HG03095 (cell line): Measurements from ENCODE around the gene UBE2D1.
"Not testable (repeated sequence)": the region's sequence is repeated elsewhere in the genome, so short reads cannot be mapped to it uniquely, and the experiment has no call there.

Experiments used
- ATAC-seq: cut with Tn5 transposase; IDR thresholded peaks from one replicate; pipeline ENCODE4 v1.9.1; 2021; ENCODE audit warnings: moderate library complexity; ENCODE audit not compliant: unreplicated experiment

Gene UBE2D1

DNA sequence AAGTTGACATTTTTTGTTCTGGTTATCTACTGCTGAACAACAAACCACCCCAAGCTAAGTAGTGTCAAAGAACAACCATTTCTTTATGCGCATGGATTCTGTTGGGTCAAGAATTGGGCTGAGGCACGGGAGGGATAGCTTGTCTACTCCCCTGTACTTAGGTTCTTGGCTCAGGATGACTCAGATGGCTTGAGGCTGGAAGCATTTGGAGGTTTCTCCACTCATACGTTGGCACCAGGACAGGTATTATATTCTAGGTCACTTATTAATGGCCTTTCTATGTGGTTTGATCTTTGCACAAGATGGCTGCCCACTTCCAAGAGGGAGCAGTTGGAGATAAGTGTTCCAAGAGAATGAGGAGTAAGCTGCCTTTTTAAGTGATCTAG, 38.6 kb downstream of the UBE2D1 start:
- no peak for ATAC-seq

DNA sequence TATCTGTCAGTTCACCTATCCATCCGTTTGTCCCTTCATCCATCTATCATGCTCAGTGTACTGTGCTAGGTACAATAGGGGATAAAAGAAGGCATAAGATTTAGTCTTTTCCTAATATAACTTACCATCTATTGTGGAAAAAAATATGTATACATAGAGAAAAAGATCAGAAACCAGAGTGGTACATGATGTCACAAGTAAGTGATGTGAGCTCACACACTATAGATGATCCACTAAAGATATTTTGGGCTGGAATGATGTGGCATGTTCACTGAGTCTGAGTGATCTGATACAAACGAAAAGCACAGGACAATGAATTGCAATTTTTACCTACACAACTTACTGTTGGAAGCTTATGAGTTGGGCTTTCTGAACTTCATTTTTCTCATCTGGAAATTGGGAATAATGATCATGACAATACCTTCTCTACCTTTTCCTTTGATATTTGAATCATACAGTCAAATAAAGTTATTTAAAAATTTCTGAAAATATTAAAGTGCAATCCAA, 47.7 kb downstream of the UBE2D1 start:
- ATAC-seq, result no peak

DNA sequence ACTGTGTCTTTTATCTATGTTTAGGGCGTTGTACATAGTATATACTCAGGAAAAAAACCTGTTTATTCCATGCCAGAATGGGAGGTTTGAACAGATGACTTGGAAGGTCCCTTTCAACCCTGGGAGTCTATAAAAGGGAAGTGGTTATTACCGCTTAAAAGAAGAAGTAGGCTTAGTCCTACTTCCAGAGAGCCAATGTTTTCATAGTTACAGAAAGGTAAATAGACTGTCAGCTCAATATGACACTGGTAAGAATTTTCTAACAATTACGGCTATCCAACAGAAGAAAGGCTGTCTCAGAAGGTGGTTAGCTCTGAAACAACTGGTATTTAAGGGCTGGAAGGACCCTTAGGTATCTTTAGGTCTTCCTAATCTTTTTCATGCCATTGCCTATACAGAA, 49.3 kb downstream of the UBE2D1 start:
- peak; percentile 42 for ATAC-seq

DNA sequence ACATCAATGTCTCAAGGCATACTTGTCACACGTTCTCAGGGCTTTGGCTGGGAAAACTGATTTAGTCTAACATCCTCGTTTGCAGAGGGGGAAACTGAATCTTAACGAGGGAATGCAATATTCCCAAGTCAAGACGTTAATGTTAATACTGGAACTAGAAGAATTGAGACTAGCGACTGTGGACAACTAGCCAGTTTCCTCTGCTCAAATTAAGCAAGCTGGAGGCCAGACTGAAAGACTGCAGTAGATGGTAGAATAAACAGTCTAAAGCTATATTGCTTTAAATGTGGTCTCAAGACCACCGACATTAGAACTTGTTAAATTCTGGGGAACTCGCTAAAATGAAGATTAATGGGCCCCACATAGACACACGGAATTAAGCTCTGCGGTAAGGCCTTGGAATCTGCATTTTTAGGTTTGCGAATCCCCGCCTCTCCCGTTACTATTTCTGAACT, 49.8 kb downstream of the UBE2D1 start:
- ATAC-seq, result peak; percentile 0

- ATAC-seq, result peak; percentile 92
Measured at GRCh38 chr10:58384999-58385783, 50.4 kb downstream of the UBE2D1 start, which contains the start of gene TFAM. Gene TFAM, plus strand, starts transcription at chr10:58385410. Its CDS starts 138 bp downstream, at chr10:58385548.

- ATAC-seq, result peak; percentile 6
Measured at GRCh38 chr10:58385784-58386112, 50.9 kb downstream of the UBE2D1 start.

GRCh38 chr10:58389024-58389423, 54.2 kb downstream of the UBE2D1 start:
- ATAC-seq, result no peak

DNA sequence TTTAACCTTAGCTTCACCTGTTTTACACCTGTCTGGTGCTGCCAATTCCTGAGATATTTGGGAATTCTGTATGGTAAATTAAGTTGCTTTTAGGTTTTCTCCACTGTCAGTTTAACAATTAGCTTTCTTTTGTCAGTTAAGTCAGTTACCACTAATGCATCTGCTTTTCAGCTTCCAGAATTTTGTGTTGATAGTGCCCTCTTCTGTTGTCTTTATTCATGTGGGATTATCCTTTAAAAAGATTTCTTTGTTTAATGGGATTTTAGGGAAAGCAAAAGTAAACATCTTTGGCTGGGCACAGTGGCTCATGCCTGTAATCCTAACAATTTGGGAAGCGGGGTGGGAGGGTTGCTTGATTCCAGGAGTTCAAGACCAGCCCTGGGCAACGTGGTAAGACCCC, 58.5 kb downstream of the UBE2D1 start:
- no peak for ATAC-seq

DNA sequence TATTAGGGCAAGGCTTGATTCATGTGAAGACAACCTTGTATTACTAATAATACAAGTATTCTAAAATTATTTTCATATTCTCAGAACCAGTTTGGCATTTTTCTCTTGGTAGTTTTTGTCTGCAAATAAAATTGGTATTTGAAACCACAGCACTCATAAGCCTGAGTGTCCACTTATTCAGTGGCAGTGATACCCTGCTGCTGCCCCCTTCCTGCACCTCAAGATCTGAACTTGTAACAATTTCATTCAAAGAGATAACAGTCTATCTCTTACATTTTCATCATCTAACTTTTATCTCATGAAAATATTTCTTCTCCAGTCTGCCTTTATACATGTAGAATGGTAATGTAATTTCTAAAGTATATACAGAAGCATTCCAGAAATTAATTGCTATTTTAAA, 59.7 kb downstream of the UBE2D1 start:
- ATAC-seq, result no peak

DNA sequence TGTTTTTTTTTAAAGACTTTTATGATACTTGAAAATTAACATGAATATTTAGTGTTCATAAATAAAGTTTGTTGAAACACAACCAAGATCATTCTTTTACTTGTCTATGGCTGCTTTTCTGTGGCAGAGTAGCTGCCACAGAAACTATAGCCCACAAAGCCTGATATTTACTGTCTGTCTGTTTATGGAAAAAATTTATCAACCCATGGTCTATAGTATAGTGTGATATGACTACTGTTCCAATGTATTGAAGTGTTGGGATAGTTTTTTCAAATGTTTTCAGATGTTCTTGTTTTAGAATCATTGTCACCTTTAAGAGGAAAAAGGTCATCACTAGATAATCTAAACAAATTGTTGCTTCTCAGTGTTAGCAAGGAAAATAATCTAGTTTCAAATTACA, 61.3 kb downstream of the UBE2D1 start:
- no peak for ATAC-seq

DNA sequence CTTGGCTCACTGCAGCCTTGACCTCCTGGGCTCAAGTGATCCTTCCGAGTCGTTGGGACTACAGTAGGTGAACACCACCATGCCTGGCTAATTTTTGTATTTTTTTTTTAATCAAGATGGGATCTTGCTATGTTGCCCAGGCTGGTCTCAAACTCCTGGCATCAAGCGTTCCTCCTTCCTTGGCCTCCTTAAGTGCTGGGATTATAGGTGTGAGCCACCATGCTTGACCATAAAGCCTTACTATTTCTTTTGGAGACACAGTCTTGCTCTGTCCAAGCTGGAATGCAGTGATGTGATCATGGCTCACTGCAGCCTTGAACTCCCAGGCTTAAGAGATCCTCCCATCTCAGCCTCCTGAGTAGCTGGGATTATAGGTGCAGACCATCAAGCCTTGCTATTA, 63.0 kb downstream of the UBE2D1 start:
- no peak for ATAC-seq

DNA sequence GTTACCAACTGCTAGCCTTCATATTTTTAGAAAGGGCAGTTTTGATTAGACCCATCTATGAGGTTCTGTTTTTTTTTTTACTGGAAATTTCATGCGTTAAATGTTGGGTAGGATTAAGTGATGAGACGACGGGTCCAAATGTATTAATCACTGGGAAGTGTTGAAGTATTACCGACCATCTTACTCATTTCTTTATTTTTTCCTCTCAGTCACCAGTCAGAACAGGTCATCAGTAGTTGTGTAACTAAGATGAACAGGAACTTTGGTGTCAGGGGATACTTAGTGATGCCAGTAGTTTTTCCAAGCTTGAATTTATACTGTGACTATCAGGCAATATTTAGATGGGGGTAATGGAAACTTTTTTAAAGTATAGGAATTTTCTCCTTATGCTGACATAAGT, 64.6 kb downstream of the UBE2D1 start:
- no peak for ATAC-seq

- ATAC-seq, result no peak
Measured at GRCh38 chr10:58400609-58401008, 65.8 kb downstream of the UBE2D1 start.

DNA sequence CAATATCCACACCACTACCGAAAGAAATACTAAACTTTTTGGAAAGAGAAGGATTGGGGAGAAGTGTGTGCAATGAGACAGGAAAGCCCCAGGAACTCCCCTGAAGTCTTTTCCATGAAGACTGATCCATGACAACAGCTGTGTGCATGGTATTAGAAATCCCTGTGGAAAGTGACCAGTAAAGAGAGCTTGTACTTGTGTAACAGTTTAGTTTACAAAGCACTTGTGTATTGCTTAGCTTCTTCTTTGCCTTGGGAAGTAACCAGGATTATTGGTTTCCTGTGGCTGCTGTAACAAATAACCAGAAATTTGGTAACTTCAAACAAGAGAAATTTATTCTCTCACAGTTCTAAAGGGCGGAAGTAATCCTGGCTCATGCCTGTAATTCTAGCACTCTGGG, 69.2 kb downstream of the UBE2D1 start:
- ATAC-seq, result no peak

- no peak for ATAC-seq
Measured at GRCh38 chr10:58409956-58410610, 75.3 kb downstream of the UBE2D1 start.

GRCh38 chr10:58412502-58412961, 77.7 kb downstream of the UBE2D1 start:
- no peak for ATAC-seq

GRCh38 chr10:58414270-58415041, 79.7 kb downstream of the UBE2D1 start:
- ATAC-seq, result no peak

DNA sequence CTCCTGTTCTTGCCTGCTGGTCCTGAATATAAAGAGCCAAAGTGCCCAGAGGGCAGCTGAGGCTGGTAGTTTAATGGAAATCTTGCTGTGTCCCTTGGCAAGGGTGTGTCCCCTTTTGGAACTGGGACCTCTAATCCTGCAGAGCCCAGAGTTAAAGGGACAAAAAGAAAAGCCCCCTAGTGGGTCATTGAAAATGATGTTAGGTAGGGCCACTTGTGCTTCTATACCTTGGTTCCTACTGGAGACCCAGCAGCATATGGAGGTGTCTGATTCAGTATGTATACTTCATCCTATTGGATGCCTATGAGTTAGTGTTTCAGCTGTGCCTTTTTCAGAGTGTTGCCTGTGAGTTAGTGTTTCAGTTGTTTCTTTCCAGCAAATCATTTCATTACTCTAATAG, 81.0 kb downstream of the UBE2D1 start:
- ATAC-seq, result no peak

- ATAC-seq, result not testable (repeated sequence)
Measured at GRCh38 chr10:58417902-58418301, 83.1 kb downstream of the UBE2D1 start.
